HT1080 (cell line): ENCODE measurements around the gene PTPRB. TPM values are rescaled to one million over a fixed set of nuclear protein-coding genes. Genes with fewer than 3 reads are reported as not detected.

Experiments used
- DNase-seq: peaks from one replicate; pipeline ENCODE4 v3.0.0-alpha.2; 2015; ENCODE audit warnings: low read depth
- total RNA-seq: library from RNA; depleted of rRNA; stranded (reverse); fragments of >200 nt; shearing (Covaris generic); gene quantifications from 2 replicates; pipeline ENCODE4 v1.2.3, GENCODE V29; 2014

Gene PTPRB
- total RNA-seq, 1 experiment from 2014 or later, result 0.87 TPM

DNA sequence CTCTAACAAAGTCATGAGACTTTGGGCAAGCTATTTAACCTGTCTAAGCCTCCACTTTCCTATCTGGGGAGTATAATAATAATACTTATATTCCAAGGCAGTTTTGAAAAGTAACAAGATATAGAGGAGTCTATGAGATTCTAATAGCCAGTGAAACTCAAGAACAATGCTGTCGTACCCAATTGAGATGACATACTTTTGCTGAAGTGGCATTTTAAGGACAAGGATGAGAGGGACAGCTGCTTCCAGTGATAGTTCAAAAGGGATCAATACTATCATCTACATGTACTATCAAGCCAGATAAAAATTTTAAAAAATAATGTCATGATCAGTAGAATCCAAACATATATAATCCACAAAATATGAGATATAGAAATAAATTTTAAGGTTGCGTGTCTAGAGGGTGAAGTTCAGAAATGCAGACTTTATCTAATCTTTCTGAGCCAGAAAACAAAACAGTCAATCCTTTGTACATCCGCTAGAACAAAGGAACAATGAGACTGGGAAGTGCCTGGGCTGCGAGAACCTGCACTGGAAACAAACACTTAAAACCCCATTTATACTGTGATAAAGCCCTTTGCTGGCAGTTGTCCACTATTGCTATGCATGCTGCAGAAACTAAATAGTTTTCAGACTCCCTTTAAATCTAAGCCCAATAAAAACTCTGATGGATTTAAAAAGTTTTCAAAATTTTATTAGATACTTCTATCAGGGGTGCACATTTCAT lies 38.6 kb downstream of the PTPRB start:
- no peak for DNase-seq

- no peak for DNase-seq
Measured at GRCh38 chr12:70592664-70593063, 44.6 kb downstream of the PTPRB start.

GRCh38 chr12:70590549-70591226 lies 46.5 kb downstream of the PTPRB start:
- no peak for DNase-seq

DNA sequence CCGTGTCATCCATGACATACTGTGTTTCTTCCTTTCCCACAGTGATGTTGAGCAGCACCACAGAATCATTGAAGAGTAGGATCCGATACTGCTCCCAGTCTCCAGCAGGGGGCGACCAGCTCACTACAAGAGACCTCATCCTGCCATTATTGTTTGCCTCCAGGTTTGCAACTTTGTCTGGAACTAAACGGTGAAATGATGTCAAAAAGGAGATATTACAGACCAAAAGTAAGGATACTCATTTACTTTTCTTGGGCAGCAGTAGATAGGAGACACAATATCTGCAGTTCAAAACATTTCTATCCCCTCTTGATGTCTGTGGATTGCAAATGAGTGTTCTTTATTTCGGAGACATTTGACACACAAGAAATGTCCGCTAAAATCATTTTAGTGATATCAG lies 47.2 kb downstream of the PTPRB start:
- peak; percentile 70 for DNase-seq

DNA sequence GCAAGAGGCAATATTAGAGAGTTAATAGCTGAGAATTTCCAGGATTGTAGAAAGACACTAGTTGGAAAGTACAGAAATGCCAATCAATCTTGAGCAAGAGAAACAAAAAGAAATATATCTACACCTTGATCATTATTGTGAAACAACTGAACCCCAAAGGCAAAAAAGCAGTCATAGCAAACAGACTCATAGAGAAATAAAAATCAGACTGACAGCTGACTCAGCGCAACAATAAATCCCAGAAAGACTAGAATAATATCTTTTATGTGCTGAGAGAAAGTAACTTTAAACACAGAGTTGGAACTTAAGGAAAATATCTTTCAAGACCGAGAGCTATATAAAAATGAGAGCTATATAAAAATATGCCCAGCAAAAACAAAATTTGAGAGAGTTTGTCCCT lies 52.9 kb downstream of the PTPRB start:
- DNase-seq, result no peak

- no peak for DNase-seq
Measured at GRCh38 chr12:70583251-70583650, 54.0 kb downstream of the PTPRB start.

GRCh38 chr12:70581208-70581607 lies 56.0 kb downstream of the PTPRB start:
- DNase-seq, result no peak

DNA sequence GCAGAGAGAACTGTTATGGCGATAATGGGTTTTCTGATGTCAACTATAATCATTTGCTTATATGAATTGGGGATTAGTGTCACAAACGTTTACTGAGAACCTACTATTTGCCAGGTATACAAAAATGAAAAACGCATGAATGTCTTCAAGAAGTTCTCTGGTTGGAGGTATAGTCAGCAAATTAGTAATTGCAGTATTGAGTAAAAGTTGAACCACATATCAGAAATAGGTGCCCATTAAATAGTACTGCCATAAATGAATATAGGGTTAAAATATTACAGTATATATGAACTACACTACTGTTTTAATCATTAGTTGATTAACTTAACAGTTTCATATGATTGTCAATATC lies 60.0 kb downstream of the PTPRB start:
- no peak for DNase-seq

DNA sequence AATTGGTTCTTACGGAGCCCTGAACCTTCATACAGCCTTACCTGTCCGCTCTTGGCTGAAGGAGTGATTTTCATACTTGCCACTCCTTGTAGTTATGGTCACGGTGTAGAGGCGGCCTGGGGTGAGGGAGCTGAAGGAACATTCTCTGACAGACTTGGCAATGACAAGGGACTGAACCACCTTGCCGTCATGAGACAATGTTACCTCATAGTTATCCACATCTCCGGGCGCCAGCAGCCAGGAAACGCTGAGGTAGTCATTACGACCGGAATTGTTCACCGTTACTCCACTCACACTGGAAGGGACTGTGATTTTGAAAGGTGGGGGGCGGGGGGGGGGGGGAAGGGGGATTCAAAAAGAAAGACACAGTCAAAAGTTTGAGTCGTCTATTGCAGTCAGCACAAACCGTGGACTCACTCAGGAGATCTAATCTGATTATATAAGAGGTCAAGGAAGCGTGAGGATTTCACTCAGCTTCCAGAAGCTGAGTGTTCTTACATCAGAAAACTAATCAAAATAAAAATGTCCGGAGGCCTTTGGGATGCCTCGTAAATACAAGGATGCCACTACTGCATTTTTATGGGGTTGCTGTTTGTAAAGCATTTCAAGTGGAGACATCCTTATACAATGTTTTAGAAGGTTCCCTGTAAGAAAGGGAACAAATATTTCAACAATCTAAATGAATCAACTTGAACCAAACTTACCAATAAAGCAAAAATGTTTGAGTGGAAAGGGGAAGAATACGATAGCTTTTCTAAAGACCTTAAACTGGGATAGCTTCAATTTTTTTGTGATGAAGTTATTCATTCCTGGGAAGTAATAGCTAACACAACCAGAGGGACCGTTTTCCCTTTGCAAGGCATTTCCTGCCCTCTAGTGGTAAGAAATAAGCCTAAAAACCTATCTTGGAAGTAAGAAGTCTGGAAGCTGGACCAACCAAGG lies 60.6 kb downstream of the PTPRB start:
- peak; percentile 68 for DNase-seq

DNA sequence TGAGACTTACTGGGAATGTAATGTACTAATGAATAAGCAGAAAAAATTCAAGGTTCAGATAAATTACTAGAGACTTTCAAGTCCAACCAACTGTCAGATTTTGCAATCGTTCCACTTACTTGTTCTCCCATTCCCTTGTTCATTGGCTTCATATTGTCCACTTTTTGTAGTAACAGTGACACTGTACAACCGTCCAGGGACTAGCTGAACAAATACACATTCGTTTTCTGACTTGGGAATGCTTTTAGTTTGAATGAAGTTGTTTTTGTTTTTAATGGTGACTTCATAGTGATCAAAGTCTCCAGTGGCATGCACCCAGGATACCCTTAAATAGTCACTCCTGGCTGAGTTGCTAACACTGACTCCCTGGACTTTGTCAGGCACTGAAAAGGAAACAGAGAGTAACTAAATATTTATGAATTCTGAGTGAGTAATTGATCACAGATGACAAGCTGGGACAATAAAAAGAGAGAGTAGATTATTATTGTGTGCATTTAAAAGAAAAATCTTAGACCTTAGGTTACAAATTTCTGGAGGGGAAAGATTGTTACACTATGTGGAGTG lies 65.4 kb downstream of the PTPRB start:
- DNase-seq, result no peak

DNA sequence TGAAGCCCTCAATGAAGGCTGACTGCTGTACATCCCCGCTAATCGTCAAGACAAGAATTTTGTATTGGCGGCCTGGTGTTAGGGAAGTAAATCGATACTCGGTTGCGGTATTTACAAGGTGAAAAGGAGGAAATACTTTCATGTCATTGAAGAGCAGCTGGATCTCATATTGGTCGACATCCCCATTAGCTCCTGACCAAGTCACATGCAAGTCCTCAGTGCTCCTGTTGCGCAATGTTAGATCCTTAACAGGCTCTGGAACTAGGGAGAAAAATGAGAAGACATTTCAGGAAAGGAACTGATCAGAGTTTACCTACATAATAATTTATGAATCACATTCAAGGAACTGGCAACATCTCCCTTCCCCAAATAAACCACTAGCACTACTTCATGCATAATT lies 66.2 kb downstream of the PTPRB start:
- no peak for DNase-seq

DNA sequence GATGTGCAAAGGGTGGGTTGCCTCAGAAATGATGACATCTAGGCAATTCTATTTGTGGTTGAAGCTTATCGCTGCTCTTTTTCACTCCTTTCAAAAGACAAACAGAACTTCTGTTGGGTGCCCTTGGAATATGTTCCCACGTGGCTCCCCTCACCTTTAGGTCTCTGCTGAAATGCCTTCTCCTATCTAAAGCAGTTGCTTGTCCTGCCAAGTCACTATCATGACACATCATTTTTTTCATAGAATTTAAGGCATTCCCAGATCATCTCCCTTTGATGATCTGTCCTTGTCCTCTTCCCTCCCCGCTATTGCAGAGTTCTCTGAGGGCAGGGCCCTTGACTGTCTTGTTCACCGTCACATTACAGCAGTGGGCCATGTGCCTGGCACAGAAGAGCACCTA lies 75.7 kb downstream of the PTPRB start:
- no peak for DNase-seq

DNA sequence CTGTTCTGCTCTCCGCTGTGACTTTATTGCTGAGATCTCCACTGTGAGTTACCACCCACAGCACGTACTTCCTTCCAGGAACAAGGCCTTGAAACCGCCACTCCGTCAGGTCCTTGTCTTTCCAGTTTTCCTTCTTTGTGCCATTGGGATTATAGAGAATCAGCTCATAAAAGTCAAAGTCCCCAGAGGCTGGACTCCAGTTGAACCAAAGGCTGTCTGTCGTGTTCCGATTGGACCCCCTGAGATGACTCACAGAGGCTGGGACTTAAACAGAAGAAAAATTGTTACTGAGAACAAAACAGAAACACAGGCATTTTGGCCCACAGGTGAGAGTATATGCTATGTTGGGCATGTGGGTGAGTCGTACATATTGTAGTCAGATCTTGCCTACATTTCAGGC lies 76.6 kb downstream of the PTPRB start:
- DNase-seq, result no peak

DNA sequence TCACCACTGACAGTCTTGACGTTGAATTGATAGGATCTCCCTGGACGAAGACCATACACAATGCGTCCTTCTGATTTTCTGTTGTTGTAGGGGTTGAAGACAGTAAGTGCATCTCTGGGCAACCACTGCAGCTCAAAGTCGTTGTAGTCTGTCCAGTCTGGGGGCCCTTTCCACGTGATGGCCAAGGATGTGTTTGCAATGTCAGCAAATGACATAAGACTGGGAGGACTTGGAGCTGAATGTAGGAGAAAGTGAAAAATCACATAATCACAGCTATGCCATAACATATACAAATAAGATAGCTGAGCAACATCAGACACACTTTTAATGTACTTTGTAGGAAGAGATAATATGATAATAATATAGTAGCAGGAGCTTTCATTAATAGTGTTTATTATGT lies 77.8 kb downstream of the PTPRB start:
- no peak for DNase-seq

- no peak for DNase-seq
Measured at GRCh38 chr12:70557583-70558191, 79.5 kb downstream of the PTPRB start.

- peak; percentile 11 for DNase-seq
Measured at GRCh38 chr12:70556179-70556869, 80.9 kb downstream of the PTPRB start.

GRCh38 chr12:70555081-70555480 lies 82.1 kb downstream of the PTPRB start:
- no peak for DNase-seq

- no peak for DNase-seq
Measured at GRCh38 chr12:70553391-70553859, 83.8 kb downstream of the PTPRB start.

DNA sequence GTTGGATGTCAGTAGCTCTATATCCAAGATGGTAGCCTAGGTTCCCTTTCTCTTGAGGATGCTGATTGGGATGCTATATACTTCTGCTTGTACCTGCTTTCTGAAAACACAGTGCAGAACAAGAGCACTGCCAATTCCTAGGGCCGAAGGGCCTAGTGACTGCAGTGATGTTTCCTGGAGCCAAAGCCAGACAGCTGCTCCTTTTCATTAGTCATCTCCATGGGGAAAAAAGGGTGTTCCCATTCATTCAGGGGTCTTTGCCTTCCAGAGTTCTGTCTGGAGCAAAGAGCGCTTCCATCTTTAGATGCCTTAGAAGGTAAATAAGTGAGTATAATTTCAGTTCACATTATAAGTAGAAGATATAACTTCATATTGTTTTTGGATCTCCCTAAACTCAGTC lies 85.5 kb downstream of the PTPRB start:
- DNase-seq, result no peak

GRCh38 chr12:70550180-70550577 lies 87.0 kb downstream of the PTPRB start:
- no peak for DNase-seq
